HG03460 (cell line): ENCODE measurements around the gene CDH3.

Source experiments
- ATAC-seq: cut with Tn5 transposase; IDR thresholded peaks from one replicate; pipeline ENCODE4 v1.9.1; 2021; ENCODE audit not compliant: unreplicated experiment

Gene CDH3

GRCh38 chr16:68651136-68651535 lies 6.0 kb downstream of the CDH3 start:
- no peak for ATAC-seq

GRCh38 chr16:68652659-68653058 lies 7.5 kb downstream of the CDH3 start:
- no peak for ATAC-seq

- ATAC-seq: no peak
These were observed 10.7 kb downstream of the CDH3 start for GRCh38 chr16:68655806-68656205.

- no peak for ATAC-seq
These were observed 11.6 kb downstream of the CDH3 start for GRCh38 chr16:68656751-68657150.

GRCh38 chr16:68658341-68658973 lies 13.3 kb downstream of the CDH3 start:
- ATAC-seq: no peak

- no peak for ATAC-seq
These were observed 13.9 kb downstream of the CDH3 start for GRCh38 chr16:68658974-68659360.

- no peak for ATAC-seq
These were observed 14.6 kb downstream of the CDH3 start for GRCh38 chr16:68659412-68660358.

GRCh38 chr16:68660359-68660795 lies 15.3 kb downstream of the CDH3 start:
- no peak for ATAC-seq

- ATAC-seq: no peak
These were observed 16.9 kb downstream of the CDH3 start for GRCh38 chr16:68662035-68662434.

GRCh38 chr16:68664297-68664696 lies 19.2 kb downstream of the CDH3 start:
- ATAC-seq: no peak

- ATAC-seq: no peak
These were observed 20.4 kb downstream of the CDH3 start for GRCh38 chr16:68665501-68665900.

GRCh38 chr16:68668266-68668665 lies 23.2 kb downstream of the CDH3 start:
- no peak for ATAC-seq

- ATAC-seq: no peak
These were observed 31.2 kb downstream of the CDH3 start for GRCh38 chr16:68676113-68676860.

GRCh38 chr16:68681038-68681437 lies 35.9 kb downstream of the CDH3 start:
- ATAC-seq: no peak

GRCh38 chr16:68685685-68686478 lies 40.8 kb downstream of the CDH3 start:
- ATAC-seq: no peak

GRCh38 chr16:68686905-68687304 lies 41.8 kb downstream of the CDH3 start:
- no peak for ATAC-seq

- ATAC-seq: no peak
These were observed 44.8 kb downstream of the CDH3 start for GRCh38 chr16:68689921-68690320.

- no peak for ATAC-seq
These were observed 50.5 kb downstream of the CDH3 start for GRCh38 chr16:68695575-68695974.

- no peak for ATAC-seq
These were observed 51.4 kb downstream of the CDH3 start for GRCh38 chr16:68696514-68696913.

- ATAC-seq: no peak
These were observed 53.0 kb downstream of the CDH3 start for GRCh38 chr16:68698091-68698490.

GRCh38 chr16:68700120-68700519 lies 55.0 kb downstream of the CDH3 start:
- ATAC-seq: no peak
